ENCODE data around the gene STK11. TPM values are rescaled to one million over a fixed set of nuclear protein-coding genes. Genes with fewer than 3 reads are reported as not detected.
"Not testable (repeated sequence)": the region's sequence is repeated elsewhere in the genome, so short reads cannot be mapped to it uniquely, and the experiment has no call there.

STK11 gene
- total RNA-seq, 4 donors from 2014 or later: 56.8 to 80.7 (median 60.9) TPM

- Histone ChIP-seq H3K4me1 (peaks cover 0 to 74% (median 19%) of the 10 kb centered on the region in 3 donors), H3K4me3 (peak overlapping the region; percentile 78 to 81), H3K27me3 (no peaks in the 10 kb centered on the region), H3K9me3 (no peaks in the 10 kb centered on the region), H3K36me3 (peaks cover 0 to 13% of the 10 kb centered on the region in 2 donors), H3K27ac (peak overlapping the region; percentile 62 to 87 (median 84))
- no peak for TF ChIP-seq POLR2A (IDR thresholded peaks at IDR 0.05)
- TF ChIP-seq EP300 (IDR thresholded peaks at IDR 0.05): no peak
- TF ChIP-seq POLR2AphosphoS5 (IDR thresholded peaks at IDR 0.05): no peak
- no peak for TF ChIP-seq CTCF (IDR thresholded peaks at IDR 0.05)
- ATAC-seq: no peak
- WGBS, 2 donors (ENCODE audit: low coverage in 1 of 2): 0% methylated on average over 5 of the region's 78 CpGs; no CpG with 5 or more reads in 1 of the 2 donors
These were observed 729 bp downstream of the STK11 start for GRCh38 chr19:1206150-1206863.

- no peak for ATAC-seq
- Histone ChIP-seq H3K4me3 (peak overlapping the region; percentile 78 to 81), H3K4me1 (peaks cover 0 to 81% (median 19%) of the 10 kb centered on the region in 3 donors), H3K36me3 (peaks cover 0 to 16% of the 10 kb centered on the region in 2 donors), H3K27me3 (no peaks in the 10 kb centered on the region), H3K9me3 (no peaks in the 10 kb centered on the region), H3K27ac (peak overlapping the region; percentile 62 to 87 (median 84))
- 2% methylated on average over 9 to 17 of the region's 38 CpGs for WGBS, 2 donors (ENCODE audit: low coverage in 1 of 2)
- TF ChIP-seq POLR2A (IDR thresholded peaks at IDR 0.05) (no peak), EP300 (IDR thresholded peaks at IDR 0.05) (no peak), POLR2AphosphoS5 (IDR thresholded peaks at IDR 0.05) (no peak), CTCF (IDR thresholded peaks at IDR 0.05) (no peak)
These were observed 1.4 kb downstream of the STK11 start for GRCh38 chr19:1206864-1207450.

- H3K27me3 ChIP-seq, H3K9me3 ChIP-seq, ATAC-seq, H3K4me3 ChIP-seq: not testable (repeated sequence)
- peaks cover 0 to 20% of the 10 kb centered on the region in 2 donors for H3K36me3 ChIP-seq
- no CpG with 5 or more reads among the region's 10 CpGs for WGBS, 2 donors (ENCODE audit: low coverage in 1 of 2)
- H3K27ac ChIP-seq: peak overlapping the region in 3 of 4 donors; percentile 15 to 87 (median 22)
- peaks cover 0 to 90% (median 26%) of the 10 kb centered on the region in 3 donors for H3K4me1 ChIP-seq
These were observed 3.3 kb downstream of the STK11 start for GRCh38 chr19:1208830-1209229.

GRCh38 chr19:1210227-1210538, 4.6 kb downstream of the STK11 start:
- H3K27ac ChIP-seq: peak overlapping the region in 3 of 4 donors; percentile 15 to 45 (median 35)
- 67% methylated on average over 3 of the region's 13 CpGs; no CpG with 5 or more reads in 1 of the 2 donors for WGBS, 2 donors (ENCODE audit: low coverage in 1 of 2)
- no peak for ATAC-seq
- no peaks in the 10 kb centered on the region for H3K27me3 ChIP-seq
- peaks cover 0 to 90% (median 39%) of the 10 kb centered on the region in 3 donors for H3K4me1 ChIP-seq
- H3K36me3 ChIP-seq: peaks cover 0 to 20% of the 10 kb centered on the region in 2 donors
- no peak overlapping the region for H3K4me3 ChIP-seq
- H3K9me3 ChIP-seq: no peaks in the 10 kb centered on the region
- no peak for TF ChIP-seq EP300 (IDR thresholded peaks at IDR 0.05)
- TF ChIP-seq POLR2AphosphoS5 (IDR thresholded peaks at IDR 0.05): no peak
- no peak for TF ChIP-seq POLR2A (IDR thresholded peaks at IDR 0.05)
- no peak for TF ChIP-seq CTCF (IDR thresholded peaks at IDR 0.05)

GRCh38 chr19:1211494-1212234, 6.1 kb downstream of the STK11 start:
- Histone ChIP-seq H3K27me3 (no peaks in the 10 kb centered on the region), H3K4me1 (peaks cover 0 to 100% (median 53%) of the 10 kb centered on the region in 3 donors), H3K36me3 (peaks cover 0 to 20% of the 10 kb centered on the region in 2 donors), H3K27ac (peak overlapping the region in 2 of 4 donors; percentile 15 to 41), H3K4me3 (no peak overlapping the region), H3K9me3 (no peaks in the 10 kb centered on the region)
- no peak for TF ChIP-seq POLR2AphosphoS5 (IDR thresholded peaks at IDR 0.05)
- TF ChIP-seq EP300 (IDR thresholded peaks at IDR 0.05): no peak
- TF ChIP-seq CTCF (IDR thresholded peaks at IDR 0.05): no peak
- TF ChIP-seq POLR2A (IDR thresholded peaks at IDR 0.05): no peak
- WGBS, 2 donors (ENCODE audit: low coverage in 1 of 2): 40 to 84% methylated on average over 1 to 14 of the region's 33 CpGs
- no peak for ATAC-seq

Measured in gastroesophageal sphincter (tissue), 4 donors.